Muscle layer of duodenum (tissue), 2 donors: Measurements from ENCODE around the gene DCN.

Source experiments
- H3K27ac ChIP-seq: one replicate; pipeline ENCODE4 v1.7.0; 2013; ENCODE audit warnings: mild to moderate bottlenecking, low read length
- H3K27me3 ChIP-seq: one replicate; pipeline ENCODE4 v1.7.0; 2013; ENCODE audit warnings: low read depth, mild to moderate bottlenecking, control low read depth, low read length
- H3K36me3 ChIP-seq, 2 donors: one replicate each; pipeline ENCODE4 v1.7.0; 2013; ENCODE audit warnings: low read length in 2 of 2, control low read depth in 1 of 2, mild to moderate bottlenecking in 1 of 2; ENCODE audit not compliant: insufficient read depth in 2 of 2, control insufficient read depth in 1 of 2
- H3K4me1 ChIP-seq, 2 donors: one replicate each; pipeline ENCODE4 v1.7.0; 2013; ENCODE audit warnings: low read length in 2 of 2, mild to moderate bottlenecking in 2 of 2, control low read depth in 1 of 2, moderate library complexity in 1 of 2; ENCODE audit not compliant: insufficient read depth in 2 of 2, control insufficient read depth in 1 of 2
- H3K4me3 ChIP-seq, 2 donors: one replicate each; pipeline ENCODE4 v1.7.0; 2013; ENCODE audit warnings: low read length in 2 of 2, low read depth in 1 of 2, mild to moderate bottlenecking in 1 of 2
- H3K9me3 ChIP-seq, 2 donors: one replicate each; pipeline ENCODE4 v1.7.0; 2013; ENCODE audit warnings: low read length in 2 of 2, control low read depth in 1 of 2, mild to moderate bottlenecking in 1 of 2; ENCODE audit not compliant: control insufficient read depth in 1 of 2
- donor health status: healthy.

The DCN gene

DNA sequence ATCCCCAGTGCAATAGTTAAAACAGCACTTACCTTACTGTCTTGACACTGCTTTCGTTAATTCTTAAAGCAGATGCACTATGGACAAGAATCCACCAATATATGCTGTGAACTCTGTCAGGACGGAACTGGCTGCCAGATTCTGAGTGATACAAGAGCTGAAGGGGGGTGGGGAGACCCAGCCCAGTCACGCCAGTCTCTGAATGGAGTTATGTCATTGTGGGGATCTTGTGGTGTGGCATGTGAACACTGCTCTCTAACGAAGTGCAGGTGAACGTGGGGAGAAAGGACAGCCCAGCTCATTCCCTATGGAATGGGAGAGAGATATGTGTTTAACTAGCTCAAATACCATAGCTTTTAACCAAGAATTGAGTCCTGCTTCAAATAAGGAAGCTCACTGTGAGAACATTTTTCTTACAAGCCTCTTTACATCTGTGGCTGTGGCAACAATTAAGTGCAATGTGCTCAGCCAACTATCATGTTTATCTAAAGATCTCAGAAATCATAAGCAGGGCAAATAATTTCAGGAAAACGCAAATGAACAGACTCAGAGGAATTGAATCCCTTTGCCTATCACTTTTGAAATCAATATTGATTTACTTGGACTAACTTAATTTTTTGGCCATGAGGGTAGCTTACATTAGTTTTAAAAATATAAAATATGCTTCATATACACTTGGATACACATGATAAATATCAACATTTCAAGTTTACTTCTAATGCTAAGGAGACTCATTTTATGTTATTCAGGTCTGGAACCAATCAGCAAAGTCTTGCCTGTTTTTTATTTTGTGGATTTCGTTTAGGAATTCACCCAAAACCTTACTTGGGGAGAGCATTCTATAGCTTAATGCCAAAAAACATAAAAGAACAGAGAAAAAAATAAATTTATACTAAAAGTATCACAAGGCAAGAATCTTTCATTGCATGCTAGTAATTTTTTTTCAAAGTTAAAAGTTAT is 71.0 kb downstream of the DCN start, which contains the start of gene LUM:
Gene LUM (minus strand): TSS at position 129 of the 960 bp plus-strand sequence. CDS start 2,515 bp downstream, outside the sequence.
- Histone ChIP-seq H3K27me3 (no peaks in the 10 kb centered on the region), H3K4me3 (peak within 1 kb of the TSS; percentile 32 to 49), H3K9me3 (no peaks in the 10 kb centered on the region), H3K36me3 (no peaks in the 10 kb centered on the region), H3K4me1 (peaks cover 0 to 6% of the 10 kb centered on the region in 2 donors), H3K27ac (peak within 1 kb of the TSS; percentile 58)

DNA sequence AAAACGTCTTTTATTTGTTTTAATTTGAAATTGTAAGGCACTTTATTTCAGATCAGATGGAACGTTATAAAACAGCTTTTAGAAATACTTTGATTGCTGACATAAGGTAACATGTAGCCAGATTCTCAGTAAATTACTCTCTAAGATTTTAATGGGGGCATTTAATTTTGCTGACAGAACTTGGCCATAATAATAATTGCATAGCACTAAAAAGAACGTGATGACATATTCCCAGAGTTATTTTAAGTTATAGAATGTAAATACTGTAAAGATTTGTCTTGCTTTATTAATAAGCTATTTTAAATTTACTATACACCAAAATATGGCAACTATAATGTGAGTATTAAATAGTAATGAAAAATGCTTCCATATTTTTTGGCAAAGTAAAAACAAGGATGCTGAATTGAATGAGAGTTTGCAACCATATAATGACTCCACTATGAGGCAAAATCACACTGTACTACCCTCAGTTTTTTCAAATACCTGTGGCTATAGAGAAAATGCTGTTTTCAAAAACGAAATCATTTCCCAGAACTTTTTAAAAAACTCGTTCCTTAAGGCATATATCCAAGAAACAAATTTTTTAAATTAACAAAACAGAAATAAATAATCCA is 72.2 kb downstream of the DCN start:
- no peaks in the 10 kb centered on the region for H3K9me3 ChIP-seq
- H3K27ac ChIP-seq, result peak overlapping the region; percentile 58
- H3K36me3 ChIP-seq, result no peaks in the 10 kb centered on the region
- H3K4me1 ChIP-seq, result peaks cover 0 to 6% of the 10 kb centered on the region in 2 donors
- peak overlapping the region; percentile 32 to 36 for H3K4me3 ChIP-seq
- no peaks in the 10 kb centered on the region for H3K27me3 ChIP-seq

DNA sequence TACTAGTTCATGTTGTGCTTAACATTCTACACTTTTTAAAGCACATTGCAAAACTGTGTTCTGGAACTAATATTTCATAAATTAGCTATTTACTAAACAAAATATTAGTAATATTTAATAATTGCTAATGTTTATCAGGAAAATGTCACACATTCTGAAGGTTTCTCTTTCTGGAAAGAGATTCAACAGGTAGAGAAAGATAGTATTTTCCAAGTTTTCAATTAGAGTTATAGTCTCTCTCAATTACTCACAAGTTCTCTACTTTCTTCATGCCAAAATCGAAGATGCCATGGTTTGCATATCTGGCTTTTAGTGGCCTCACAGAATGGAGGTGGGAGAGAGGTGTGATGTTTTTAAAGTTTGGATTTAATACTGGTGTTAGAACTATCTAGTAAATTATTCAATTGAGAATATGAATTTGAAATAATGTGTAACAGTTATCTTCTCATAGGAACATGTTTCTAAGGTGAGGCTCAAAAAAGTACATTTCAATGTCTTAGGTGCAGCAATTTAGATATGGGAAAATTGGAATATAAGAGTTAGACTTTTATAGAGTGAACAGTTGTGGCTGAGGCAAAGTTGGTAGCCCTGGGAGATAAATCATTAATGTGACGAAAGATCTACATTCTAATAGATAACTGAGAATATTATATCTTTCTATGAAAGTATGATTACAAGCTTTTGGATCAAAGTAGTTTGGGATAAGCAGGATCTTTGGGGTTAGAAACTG is 72.9 kb downstream of the DCN start:
- no peaks in the 10 kb centered on the region for H3K9me3 ChIP-seq
- no peaks in the 10 kb centered on the region for H3K36me3 ChIP-seq
- H3K27me3 ChIP-seq, result no peaks in the 10 kb centered on the region
- peak overlapping the region; percentile 32 to 36 for H3K4me3 ChIP-seq
- H3K4me1 ChIP-seq, result peaks cover 0 to 6% of the 10 kb centered on the region in 2 donors
- H3K27ac ChIP-seq, result peak overlapping the region; percentile 58

GRCh38 chr12:91109148-91109564 is 73.5 kb downstream of the DCN start:
- H3K27me3 ChIP-seq, result no peaks in the 10 kb centered on the region
- H3K4me3 ChIP-seq, result peak overlapping the region; percentile 31 to 36
- no peaks in the 10 kb centered on the region for H3K36me3 ChIP-seq
- H3K4me1 ChIP-seq, result peaks cover 0 to 6% of the 10 kb centered on the region in 2 donors
- H3K9me3 ChIP-seq, result no peaks in the 10 kb centered on the region
- peak overlapping the region; percentile 36 for H3K27ac ChIP-seq

- H3K27ac ChIP-seq, result no peak overlapping the region
These were observed 74.3 kb downstream of the DCN start for GRCh38 chr12:91108196-91108755.

DNA sequence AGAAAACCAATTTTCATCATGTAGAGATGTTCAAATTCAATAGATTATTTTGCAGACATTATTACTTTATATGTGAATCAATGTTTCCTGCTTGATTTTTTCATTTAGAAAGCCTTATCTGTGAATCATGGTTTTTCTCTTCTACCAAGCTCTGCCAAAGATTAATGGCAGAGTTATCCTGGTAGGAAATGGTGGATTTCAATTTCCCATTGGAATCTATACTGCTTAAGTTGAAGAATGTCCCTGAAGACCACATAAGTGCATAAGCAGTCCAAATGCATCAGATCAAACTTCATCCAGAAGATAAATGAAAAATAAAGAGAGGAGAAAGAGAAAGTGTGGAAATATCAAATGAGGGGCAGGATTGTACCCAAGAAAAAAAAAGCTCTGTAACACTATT is 76.3 kb downstream of the DCN start:
- H3K27ac ChIP-seq, result no peak overlapping the region
- H3K4me3 ChIP-seq, result no peak overlapping the region

More at GRCh38 chr12:91108196-91108755, 74.3 kb downstream of the DCN start:
- Histone ChIP-seq H3K4me1 (peaks cover 0 to 6% of the 10 kb centered on the region in 2 donors), H3K9me3 (no peaks in the 10 kb centered on the region), H3K36me3 (no peaks in the 10 kb centered on the region), H3K4me3 (peak overlapping the region in 1 of 2 donors; percentile 15), H3K27me3 (no peaks in the 10 kb centered on the region)

DNA sequence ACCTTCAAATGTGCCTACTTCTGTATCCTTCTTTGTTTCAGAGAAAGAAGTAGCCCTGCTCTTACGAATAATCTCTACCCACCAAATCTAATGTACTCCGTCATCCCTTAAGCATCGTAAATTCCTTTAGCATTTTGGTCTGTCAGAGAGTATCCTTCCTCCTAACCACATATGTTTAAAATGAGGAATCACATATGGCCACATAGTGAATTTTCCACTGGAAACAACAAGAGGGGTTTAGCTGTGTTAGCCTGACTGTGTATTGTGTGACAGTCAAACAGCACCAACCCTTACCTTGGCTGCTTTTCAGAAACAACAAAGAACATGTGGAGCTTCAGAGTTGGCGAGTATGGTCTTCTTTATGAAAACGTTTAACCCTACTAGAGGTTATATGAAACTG is 76.8 kb downstream of the DCN start:
- Histone ChIP-seq H3K36me3 (no peaks in the 10 kb centered on the region), H3K27me3 (no peaks in the 10 kb centered on the region), H3K27ac (peak overlapping the region; percentile 17), H3K9me3 (no peaks in the 10 kb centered on the region), H3K4me3 (no peak overlapping the region), H3K4me1 (no peaks in the 10 kb centered on the region)

More for the DNA sequence above, 76.3 kb downstream of the DCN start:
- peaks cover 0 to 3% of the 10 kb centered on the region in 2 donors for H3K4me1 ChIP-seq
- no peaks in the 10 kb centered on the region for H3K36me3 ChIP-seq
- H3K9me3 ChIP-seq, result no peaks in the 10 kb centered on the region
- H3K27me3 ChIP-seq, result no peaks in the 10 kb centered on the region

DNA sequence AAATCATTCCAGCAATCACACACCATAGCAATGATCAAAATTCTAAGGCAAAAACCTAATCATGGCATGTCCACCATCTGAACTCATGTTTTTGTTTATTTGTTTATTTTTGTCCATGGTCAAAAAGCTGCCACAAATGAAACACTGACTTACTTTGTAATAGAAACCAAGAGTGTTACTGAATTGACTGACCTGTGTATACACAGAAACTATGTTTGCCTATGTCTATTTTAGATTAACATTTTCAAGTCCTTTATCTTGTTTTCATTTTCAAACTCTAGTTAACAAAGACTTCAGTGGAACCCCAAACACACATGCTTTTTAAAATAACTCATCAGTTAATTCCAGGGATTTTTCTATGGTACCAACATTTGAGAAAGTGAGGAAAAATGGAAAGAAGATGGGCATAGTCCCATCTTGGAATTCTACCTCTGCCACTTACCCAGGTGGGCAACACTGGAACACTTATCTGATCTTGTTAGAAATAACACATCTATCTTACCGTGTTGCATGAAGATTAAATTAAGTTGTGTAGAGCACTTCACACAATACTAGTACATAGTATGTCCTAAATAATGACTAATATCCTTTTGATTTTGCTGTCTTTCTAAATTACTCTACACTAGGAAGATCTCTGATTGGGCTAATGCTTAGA is 77.7 kb downstream of the DCN start:
- Histone ChIP-seq H3K36me3 (no peaks in the 10 kb centered on the region), H3K4me3 (peak overlapping the region; percentile 0 to 22), H3K9me3 (no peaks in the 10 kb centered on the region), H3K27me3 (no peaks in the 10 kb centered on the region), H3K27ac (peak overlapping the region; percentile 17), H3K4me1 (no peaks in the 10 kb centered on the region)

- H3K9me3 ChIP-seq, result no peaks in the 10 kb centered on the region
- H3K27me3 ChIP-seq, result no peaks in the 10 kb centered on the region
- H3K36me3 ChIP-seq, result no peaks in the 10 kb centered on the region
- H3K4me1 ChIP-seq, result no peaks in the 10 kb centered on the region
- no peak overlapping the region for H3K4me3 ChIP-seq
- H3K27ac ChIP-seq, result no peak overlapping the region
These were observed 79.0 kb downstream of the DCN start for GRCh38 chr12:91103624-91104023.

DNA sequence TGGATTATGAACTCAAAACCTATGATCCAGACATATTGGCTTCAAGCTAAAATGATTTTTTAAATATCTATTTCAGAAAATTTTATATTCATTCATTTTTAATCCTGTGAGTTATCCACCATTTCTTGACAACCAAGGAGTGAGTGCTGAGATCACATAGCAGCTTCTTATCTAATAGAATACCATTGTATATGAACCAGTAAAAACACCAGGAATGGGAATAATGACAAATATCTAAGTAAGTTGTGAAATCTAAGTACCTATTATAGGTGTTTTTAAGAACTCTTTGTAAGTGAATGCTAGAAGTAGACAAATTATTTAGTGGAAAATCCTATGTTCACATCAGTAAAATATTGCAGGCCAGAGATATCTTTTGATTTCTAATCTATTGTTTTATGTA is 79.5 kb downstream of the DCN start:
- no peaks in the 10 kb centered on the region for H3K27me3 ChIP-seq
- H3K4me3 ChIP-seq, result no peak overlapping the region
- no peak overlapping the region for H3K27ac ChIP-seq
- H3K36me3 ChIP-seq, result no peaks in the 10 kb centered on the region
- H3K4me1 ChIP-seq, result no peaks in the 10 kb centered on the region
- H3K9me3 ChIP-seq, result no peaks in the 10 kb centered on the region
